ENCODE measurements around the gene PTCD3.

PTCD3 gene

DNA sequence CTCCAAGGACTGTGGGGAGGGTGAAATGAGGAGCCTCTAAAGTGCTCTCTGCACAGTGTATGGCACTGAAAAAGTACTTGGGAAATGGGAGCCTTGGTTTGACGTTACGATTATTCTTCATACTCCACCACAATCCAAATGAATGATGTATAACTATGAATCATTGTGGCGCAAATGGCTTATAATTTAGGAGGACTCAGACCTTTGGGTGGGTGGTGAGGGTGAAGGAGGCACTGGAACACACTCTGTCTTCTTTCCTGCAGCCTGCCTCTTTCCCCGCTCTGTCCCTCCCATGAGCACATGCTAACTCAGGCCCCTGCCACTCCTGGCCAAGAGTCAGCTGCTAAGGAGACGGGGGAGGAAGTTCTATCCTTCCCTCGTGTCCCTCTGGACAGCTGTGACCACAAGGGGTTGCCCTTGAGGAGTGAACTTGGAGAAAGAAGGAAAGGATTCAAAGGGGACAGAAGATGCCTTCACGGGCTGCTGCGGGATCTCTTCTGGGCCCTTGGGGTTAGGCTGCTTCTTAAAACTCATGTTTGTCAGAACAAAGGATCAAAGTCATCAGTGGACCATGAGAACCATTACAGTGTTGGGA lies 36.8 kb upstream of the PTCD3 start (continued):
- TF ChIP-seq, protein P1, sequence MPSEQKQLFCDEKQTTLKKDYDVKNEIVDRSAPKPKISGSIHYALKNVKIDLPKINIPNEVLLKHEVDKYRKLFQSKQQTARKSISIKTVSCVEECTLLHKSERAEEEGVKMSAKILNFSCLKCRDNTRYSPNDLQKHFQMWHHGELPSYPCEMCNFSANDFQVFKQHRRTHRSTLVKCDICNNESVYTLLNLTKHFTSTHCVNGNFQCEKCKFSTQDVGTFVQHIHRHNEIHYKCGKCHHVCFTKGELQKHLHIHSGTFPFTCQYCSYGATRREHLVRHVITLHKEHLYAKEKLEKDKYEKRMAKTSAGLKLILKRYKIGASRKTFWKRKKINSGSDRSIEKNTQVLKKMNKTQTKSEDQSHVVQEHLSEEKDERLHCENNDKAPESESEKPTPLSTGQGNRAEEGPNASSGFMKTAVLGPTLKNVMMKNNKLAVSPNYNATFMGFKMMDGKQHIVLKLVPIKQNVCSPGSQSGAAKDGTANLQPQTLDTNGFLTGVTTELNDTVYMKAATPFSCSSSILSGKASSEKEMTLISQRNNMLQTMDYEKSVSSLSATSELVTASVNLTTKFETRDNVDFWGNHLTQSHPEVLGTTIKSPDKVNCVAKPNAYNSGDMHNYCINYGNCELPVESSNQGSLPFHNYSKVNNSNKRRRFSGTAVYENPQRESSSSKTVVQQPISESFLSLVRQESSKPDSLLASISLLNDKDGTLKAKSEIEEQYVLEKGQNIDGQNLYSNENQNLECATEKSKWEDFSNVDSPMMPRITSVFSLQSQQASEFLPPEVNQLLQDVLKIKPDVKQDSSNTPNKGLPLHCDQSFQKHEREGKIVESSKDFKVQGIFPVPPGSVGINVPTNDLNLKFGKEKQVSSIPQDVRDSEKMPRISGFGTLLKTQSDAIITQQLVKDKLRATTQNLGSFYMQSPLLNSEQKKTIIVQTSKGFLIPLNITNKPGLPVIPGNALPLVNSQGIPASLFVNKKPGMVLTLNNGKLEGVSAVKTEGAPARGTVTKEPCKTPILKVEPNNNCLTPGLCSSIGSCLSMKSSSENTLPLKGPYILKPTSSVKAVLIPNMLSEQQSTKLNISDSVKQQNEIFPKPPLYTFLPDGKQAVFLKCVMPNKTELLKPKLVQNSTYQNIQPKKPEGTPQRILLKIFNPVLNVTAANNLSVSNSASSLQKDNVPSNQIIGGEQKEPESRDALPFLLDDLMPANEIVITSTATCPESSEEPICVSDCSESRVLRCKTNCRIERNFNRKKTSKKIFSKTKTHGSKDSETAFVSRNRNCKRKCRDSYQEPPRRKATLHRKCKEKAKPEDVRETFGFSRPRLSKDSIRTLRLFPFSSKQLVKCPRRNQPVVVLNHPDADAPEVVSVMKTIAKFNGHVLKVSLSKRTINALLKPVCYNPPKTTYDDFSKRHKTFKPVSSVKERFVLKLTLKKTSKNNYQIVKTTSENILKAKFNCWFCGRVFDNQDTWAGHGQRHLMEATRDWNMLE (tag by site-specific recombination; conservative IDR thresholded peaks at IDR 0.05; ENCODE audit: low read depth), result no peak
- no peak for TF ChIP-seq ZNF791 (tag by site-specific recombination; IDR thresholded peaks at IDR 0.05)
- TF ChIP-seq ZNF623 (tag by site-specific recombination; IDR thresholded peaks at IDR 0.05), result no peak
- TF ChIP-seq, protein P2, sequence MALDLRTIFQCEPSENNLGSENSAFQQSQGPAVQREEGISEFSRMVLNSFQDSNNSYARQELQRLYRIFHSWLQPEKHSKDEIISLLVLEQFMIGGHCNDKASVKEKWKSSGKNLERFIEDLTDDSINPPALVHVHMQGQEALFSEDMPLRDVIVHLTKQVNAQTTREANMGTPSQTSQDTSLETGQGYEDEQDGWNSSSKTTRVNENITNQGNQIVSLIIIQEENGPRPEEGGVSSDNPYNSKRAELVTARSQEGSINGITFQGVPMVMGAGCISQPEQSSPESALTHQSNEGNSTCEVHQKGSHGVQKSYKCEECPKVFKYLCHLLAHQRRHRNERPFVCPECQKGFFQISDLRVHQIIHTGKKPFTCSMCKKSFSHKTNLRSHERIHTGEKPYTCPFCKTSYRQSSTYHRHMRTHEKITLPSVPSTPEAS (tag by site-specific recombination; IDR thresholded peaks at IDR 0.05), result no peak

DNA sequence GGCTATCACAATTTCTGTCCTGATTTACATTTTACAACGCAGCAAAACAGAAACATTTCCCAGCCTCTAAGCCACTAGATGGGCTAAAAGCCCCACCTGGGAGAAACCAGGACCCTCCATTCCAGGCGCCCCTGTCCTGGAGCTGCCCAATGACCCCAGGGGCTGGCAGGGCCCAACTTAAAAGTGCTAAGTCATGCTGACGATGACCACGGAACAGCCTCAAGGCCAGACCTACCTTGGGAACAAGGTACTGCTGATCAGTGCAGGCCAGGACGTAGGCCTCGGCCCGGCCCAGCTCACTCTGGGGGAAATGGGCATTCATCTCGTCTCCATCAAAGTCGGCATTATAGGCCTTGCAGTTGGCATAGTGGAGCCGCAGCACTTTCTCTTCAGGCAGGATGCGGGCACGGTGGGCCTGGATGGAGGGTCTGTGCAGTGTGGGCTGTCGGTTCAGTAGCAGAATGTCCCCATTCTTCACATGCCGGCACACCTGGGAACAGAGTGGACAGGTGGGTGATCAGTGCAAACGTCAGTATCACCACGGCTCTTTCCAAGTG lies 36.2 kb upstream of the PTCD3 start:
- H3K36me3 ChIP-seq (ENCODE audit: control insufficient read depth in 2 of 2, insufficient read depth in 1 of 2, low read length in 2 of 2), result peaks cover 22 to 96% of the 10 kb centered on the region in 2 experiments

More for the DNA sequence above, 36.2 kb upstream of the PTCD3 start:
- ChIA-PET POLR2A (no interaction called here), CTCF (interaction anchor here (0.5 kb wide), 1 partner anchor 256 kb away, joined by 3 read pairs; no protein-coding TSS in a partner anchor)
- H3K4me3 ChIP-seq (ENCODE audit: low read depth, low read length), result no peak overlapping the region
- no peaks in the 10 kb centered on the region for H3K9me3 ChIP-seq (ENCODE audit: control insufficient read depth, insufficient read depth, low read depth, low read length)
- no peaks in the 10 kb centered on the region for H3K4me1 ChIP-seq (ENCODE audit: control insufficient read depth, insufficient read depth, low read length)
- H3K27ac ChIP-seq (ENCODE audit: extremely low read depth, low read depth, low read length), result no peak overlapping the region
- no peak for TF ChIP-seq ZNF214 (tag by site-specific recombination; IDR thresholded peaks at IDR 0.05; ENCODE audit: borderline replicate concordance)
- TF ChIP-seq, protein P3, sequence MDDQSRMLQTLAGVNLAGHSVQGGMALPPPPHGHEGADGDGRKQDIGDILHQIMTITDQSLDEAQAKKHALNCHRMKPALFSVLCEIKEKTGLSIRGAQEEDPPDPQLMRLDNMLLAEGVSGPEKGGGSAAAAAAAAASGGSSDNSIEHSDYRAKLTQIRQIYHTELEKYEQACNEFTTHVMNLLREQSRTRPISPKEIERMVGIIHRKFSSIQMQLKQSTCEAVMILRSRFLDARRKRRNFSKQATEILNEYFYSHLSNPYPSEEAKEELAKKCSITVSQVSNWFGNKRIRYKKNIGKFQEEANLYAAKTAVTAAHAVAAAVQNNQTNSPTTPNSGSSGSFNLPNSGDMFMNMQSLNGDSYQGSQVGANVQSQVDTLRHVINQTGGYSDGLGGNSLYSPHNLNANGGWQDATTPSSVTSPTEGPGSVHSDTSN (CRISPR knock-in tag; IDR thresholded peaks at IDR 0.05), result no peak
- no peak for TF ChIP-seq ZNF433 (tag by site-specific recombination; IDR thresholded peaks at IDR 0.05; ENCODE audit: low read depth)
- TF ChIP-seq, protein P4, sequence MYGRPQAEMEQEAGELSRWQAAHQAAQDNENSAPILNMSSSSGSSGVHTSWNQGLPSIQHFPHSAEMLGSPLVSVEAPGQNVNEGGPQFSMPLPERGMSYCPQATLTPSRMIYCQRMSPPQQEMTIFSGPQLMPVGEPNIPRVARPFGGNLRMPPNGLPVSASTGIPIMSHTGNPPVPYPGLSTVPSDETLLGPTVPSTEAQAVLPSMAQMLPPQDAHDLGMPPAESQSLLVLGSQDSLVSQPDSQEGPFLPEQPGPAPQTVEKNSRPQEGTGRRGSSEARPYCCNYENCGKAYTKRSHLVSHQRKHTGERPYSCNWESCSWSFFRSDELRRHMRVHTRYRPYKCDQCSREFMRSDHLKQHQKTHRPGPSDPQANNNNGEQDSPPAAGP (tag by site-specific recombination; IDR thresholded peaks at IDR 0.05), result no peak
- no peak for TF ChIP-seq ZNF292 (tag by site-specific recombination; IDR thresholded peaks at IDR 0.05; ENCODE audit: borderline replicate concordance, low read depth)
- no peak for TF ChIP-seq ZSCAN23 (tag by site-specific recombination; IDR thresholded peaks at IDR 0.05)
- no peak for TF ChIP-seq ZNF112 (tag by site-specific recombination; IDR thresholded peaks at IDR 0.05)
- TF ChIP-seq EGR2 (tag by site-specific recombination; IDR thresholded peaks at IDR 0.05; ENCODE audit: low read depth), result no peak
- TF ChIP-seq, protein P5, sequence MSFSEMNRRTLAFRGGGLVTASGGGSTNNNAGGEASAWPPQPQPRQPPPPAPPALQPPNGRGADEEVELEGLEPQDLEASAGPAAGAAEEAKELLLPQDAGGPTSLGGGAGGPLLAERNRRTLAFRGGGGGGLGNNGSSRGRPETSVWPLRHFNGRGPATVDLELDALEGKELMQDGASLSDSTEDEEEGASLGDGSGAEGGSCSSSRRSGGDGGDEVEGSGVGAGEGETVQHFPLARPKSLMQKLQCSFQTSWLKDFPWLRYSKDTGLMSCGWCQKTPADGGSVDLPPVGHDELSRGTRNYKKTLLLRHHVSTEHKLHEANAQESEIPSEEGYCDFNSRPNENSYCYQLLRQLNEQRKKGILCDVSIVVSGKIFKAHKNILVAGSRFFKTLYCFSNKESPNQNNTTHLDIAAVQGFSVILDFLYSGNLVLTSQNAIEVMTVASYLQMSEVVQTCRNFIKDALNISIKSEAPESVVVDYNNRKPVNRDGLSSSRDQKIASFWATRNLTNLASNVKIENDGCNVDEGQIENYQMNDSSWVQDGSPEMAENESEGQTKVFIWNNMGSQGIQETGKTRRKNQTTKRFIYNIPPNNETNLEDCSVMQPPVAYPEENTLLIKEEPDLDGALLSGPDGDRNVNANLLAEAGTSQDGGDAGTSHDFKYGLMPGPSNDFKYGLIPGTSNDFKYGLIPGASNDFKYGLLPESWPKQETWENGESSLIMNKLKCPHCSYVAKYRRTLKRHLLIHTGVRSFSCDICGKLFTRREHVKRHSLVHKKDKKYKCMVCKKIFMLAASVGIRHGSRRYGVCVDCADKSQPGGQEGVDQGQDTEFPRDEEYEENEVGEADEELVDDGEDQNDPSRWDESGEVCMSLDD (tag by site-specific recombination; IDR thresholded peaks at IDR 0.05), result no peak
- TF ChIP-seq KLF16 (tag by site-specific recombination; IDR thresholded peaks at IDR 0.05), result no peak
- TF ChIP-seq, protein P6, sequence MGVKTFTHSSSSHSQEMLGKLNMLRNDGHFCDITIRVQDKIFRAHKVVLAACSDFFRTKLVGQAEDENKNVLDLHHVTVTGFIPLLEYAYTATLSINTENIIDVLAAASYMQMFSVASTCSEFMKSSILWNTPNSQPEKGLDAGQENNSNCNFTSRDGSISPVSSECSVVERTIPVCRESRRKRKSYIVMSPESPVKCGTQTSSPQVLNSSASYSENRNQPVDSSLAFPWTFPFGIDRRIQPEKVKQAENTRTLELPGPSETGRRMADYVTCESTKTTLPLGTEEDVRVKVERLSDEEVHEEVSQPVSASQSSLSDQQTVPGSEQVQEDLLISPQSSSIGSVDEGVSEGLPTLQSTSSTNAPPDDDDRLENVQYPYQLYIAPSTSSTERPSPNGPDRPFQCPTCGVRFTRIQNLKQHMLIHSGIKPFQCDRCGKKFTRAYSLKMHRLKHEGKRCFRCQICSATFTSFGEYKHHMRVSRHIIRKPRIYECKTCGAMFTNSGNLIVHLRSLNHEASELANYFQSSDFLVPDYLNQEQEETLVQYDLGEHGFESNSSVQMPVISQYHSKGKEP (tag by site-specific recombination; IDR thresholded peaks at IDR 0.05), result no peak
- TF ChIP-seq ZSCAN30 (tag by site-specific recombination; IDR thresholded peaks at IDR 0.05), result no peak
- TF ChIP-seq, protein P7, sequence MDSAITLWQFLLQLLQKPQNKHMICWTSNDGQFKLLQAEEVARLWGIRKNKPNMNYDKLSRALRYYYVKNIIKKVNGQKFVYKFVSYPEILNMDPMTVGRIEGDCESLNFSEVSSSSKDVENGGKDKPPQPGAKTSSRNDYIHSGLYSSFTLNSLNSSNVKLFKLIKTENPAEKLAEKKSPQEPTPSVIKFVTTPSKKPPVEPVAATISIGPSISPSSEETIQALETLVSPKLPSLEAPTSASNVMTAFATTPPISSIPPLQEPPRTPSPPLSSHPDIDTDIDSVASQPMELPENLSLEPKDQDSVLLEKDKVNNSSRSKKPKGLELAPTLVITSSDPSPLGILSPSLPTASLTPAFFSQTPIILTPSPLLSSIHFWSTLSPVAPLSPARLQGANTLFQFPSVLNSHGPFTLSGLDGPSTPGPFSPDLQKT (IDR thresholded peaks at IDR 0.05; ENCODE audit: borderline replicate concordance, low read depth, low read length), result no peak
- TF ChIP-seq GLI2 (tag by site-specific recombination; IDR thresholded peaks at IDR 0.05; ENCODE audit: borderline replicate concordance, low read depth), result no peak
- no peak for TF ChIP-seq MZF1 (tag by site-specific recombination; IDR thresholded peaks at IDR 0.05; ENCODE audit: borderline replicate concordance)

All from HEK293 (cell line).